Activated CD8-positive, alpha-beta memory T cell treated with anti-CD3 and anti-CD28 coated beads for 24 hours (primary cell): ENCODE data around the gene MAPK11.

ENCODE experiments used
- DNase-seq: peaks from one replicate; pipeline ENCODE4 v3.0.0-alpha.2; 2020

MAPK11 gene

GRCh38 chr22:50246242-50247175 is 23.7 kb downstream of the MAPK11 start:
- no peak for DNase-seq

- no peak for DNase-seq
Measured at GRCh38 chr22:50245214-50246072, 24.7 kb downstream of the MAPK11 start.

GRCh38 chr22:50244420-50245213 is 25.6 kb downstream of the MAPK11 start, which contains the start of gene TUBGCP6:
Gene TUBGCP6, minus strand, starts transcription at chr22:50245023. Its CDS starts 564 bp downstream, at chr22:50244459.
- DNase-seq: peak; percentile 97

DNA sequence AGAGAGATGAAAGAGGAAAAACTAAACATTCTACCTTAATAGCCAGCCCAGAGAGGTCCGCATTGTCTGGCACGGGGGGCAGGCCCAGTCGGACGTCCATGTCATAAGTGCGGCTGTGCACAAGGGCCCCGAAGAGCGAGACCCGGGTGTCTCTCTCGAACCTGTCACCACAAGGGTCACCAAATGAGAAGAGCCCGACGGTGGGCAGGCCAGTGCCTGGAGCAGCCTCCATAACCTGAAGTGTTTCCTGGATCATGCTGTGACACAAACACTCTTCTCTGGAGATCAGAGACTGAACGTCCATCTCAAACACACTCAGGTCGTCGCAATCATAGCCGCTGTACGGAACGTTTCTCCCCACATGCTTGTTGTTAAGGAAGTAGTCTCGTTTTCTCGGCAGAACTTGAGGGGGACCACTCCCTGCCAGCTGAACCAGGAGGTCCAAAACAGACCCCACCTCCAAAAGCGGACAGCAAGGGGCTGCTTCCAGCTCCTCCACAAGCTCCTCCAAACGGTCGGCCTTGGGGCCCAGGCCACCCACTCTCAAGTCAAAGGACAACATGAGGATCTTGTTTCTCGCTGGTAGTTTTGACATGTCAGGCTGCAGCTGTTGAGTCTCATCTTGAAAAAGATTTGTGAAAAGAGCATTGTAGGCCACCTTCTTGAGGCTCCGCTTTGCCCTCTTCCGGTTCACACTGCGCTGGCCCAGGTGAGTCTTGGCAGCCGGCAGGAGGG is 26.3 kb downstream of the MAPK11 start:
- peak; percentile 70 for DNase-seq

GRCh38 chr22:50242406-50242949 is 27.7 kb downstream of the MAPK11 start:
- no peak for DNase-seq

DNA sequence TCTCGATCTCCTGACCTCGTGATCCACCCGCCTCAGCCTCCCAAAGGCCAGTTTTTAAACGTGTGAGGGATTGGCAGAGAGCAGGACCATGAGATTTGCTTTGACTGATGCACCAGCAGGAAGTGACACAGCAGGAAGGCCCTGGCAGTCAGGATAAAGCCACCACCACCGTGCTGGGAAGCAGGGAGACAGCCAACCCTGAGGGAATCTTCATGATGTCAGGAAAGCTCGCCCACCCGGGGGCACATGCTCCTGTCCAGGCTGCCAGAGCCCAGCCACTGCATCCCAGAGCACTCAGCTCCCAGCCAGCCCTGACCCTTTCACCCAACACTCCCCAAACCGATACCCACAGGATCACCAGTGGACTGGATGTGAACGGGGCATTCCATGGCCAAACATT is 31.4 kb downstream of the MAPK11 start:
- DNase-seq: no peak

- no peak for DNase-seq
Measured at GRCh38 chr22:50236731-50237409, 33.3 kb downstream of the MAPK11 start.

GRCh38 chr22:50233223-50233622 is 37.0 kb downstream of the MAPK11 start:
- DNase-seq: no peak

- no peak for DNase-seq
Measured at GRCh38 chr22:50232481-50233151, 37.6 kb downstream of the MAPK11 start.

DNA sequence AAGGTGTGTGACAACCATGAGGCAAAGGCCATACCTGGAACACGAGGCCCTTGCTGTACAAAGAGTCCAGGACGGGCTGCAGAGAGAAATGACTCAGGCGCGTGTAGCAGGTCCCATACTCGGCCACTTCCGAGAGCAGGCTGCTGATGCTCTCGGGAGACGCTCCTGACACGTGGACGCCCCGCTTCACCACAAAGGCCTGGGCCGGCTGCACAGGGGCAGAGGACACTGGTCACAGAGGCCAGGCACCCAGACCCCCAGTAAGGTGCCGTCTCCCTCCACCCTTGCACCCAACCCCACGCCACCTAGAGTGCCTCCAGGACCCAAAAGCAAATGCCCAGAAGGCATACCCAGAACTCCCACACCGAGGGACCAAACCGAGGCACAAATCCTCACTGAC is 40.8 kb downstream of the MAPK11 start:
- no peak for DNase-seq

- no peak for DNase-seq
Measured at GRCh38 chr22:50228366-50228765, 41.8 kb downstream of the MAPK11 start.

DNA sequence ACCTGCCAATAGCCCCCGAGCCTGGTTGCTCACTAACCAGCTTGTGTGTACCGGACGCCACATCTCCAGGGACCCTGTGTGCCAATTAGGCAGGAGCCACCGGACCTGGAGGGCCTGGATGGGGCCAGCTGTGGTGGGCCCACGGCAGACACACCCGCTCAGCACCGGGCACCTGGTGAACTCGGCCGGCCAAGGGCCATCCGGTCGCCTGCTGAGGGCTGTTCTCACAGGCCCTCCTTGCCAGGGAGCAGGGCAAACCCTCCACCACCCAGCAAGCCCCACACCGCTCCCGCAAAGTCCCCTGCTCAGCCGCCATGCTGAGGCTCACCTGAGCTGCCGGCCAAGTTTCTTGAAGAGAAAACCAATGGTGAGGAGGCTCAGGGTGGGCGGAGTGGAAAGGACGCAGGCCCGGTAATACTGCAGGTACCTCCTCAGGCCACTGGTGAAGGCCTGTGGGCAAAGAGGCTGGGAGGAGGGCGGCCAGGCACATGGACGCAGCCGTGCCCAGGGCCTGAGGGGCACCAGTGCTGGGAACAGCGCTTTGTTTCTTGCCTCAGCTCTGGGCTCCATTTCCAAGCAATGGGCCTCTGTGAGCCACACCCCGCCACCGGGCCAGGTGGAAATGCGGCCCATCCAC is 42.5 kb downstream of the MAPK11 start:
- DNase-seq: no peak

DNA sequence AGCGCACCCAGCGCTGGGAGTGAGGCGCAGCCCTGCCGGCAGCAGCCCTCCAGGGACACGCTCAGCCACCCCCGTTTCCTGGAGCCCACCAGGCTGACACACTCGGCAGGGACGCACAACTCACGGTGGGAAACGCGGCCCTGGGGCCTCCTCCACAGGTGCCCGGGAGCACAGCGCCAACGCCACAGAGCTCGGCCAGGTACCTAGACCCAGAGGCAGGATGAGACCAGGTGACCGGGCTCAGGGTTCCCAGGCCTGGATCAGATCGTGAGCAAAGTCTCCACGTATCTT is 43.4 kb downstream of the MAPK11 start:
- DNase-seq: no peak

DNA sequence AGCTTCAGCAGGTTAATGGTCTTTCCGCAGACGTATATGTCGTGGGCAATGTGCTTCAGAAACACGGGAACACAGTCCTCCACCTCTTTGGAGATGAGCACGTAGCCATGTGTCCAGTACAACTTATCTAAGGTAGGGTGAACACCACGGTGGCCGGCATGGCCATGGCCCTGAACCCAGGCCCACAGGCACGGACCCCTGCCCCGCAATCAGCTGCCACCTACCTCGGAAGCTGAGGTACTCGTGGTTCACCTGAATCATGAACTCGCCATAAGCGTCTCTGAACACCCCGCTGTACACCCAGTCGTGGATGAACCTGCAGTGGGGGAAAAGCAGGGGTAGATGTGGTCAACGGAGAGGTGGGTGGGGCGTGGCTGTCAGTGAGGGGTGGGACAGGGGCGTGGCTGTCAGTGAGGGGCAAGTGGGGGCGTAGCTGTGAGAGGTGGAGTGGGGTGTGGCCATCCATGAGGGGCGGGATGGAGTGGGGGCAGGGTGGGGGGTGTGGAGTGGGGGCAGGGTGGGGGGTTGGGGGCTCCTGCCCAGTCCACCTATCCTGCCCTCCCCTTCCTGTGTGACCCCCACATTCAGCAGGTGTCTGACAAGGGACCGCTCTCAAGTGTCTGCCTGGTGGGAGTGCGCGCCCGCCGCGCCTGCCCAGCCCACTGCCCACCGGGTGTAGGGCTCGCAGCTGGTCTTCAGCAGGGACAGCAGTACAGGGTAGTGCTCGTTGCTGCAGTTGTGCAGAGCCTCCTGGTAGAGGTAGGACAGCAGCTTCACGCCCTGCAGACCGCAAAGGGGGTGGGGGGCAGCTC is 43.9 kb downstream of the MAPK11 start:
- no peak for DNase-seq

GRCh38 chr22:50225200-50225969 is 44.8 kb downstream of the MAPK11 start:
- no peak for DNase-seq

DNA sequence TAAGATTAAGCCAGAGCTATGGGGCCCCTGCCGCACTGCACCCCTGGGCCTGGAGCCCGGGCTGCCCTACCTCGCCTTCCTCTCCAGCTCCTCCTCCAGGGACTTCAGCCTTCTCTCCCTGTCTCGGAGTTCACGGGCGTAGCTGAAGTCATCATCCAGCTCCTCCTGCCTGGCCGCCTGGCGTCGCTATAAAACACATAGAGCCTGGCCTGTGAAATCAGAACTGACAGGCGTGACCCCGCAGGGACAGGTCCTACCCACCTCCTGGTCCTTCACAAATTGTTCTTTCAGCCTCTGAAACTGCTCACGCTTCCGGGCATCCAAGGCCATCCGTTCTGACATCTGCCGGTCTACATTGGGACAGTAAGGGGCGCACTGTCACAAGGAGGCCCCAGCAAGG is 46.1 kb downstream of the MAPK11 start:
- DNase-seq: no peak

- no peak for DNase-seq
Measured at GRCh38 chr22:50222508-50222907, 47.7 kb downstream of the MAPK11 start.
